Muscle layer of duodenum (tissue), 2 donors: ENCODE measurements around the gene RARG.
A peak's percentile ranks its signal among the peaks of the same experiment; 100 is the strongest.
"Not testable (repeated sequence)": the region's sequence is repeated elsewhere in the genome, so short reads cannot be mapped to it uniquely, and the experiment has no call there.

Experiments used
- H3K27ac ChIP-seq: one replicate; pipeline ENCODE4 v1.7.0; 2013; ENCODE audit warnings: mild to moderate bottlenecking, low read length
- H3K27me3 ChIP-seq: one replicate; pipeline ENCODE4 v1.7.0; 2013; ENCODE audit warnings: low read depth, mild to moderate bottlenecking, control low read depth, low read length
- H3K36me3 ChIP-seq, 2 donors: one replicate each; pipeline ENCODE4 v1.7.0; 2013; ENCODE audit warnings: low read length in 2 of 2, control low read depth in 1 of 2, mild to moderate bottlenecking in 1 of 2; ENCODE audit not compliant: insufficient read depth in 2 of 2, control insufficient read depth in 1 of 2
- H3K4me1 ChIP-seq, 2 donors: one replicate each; pipeline ENCODE4 v1.7.0; 2013; ENCODE audit warnings: low read length in 2 of 2, mild to moderate bottlenecking in 2 of 2, control low read depth in 1 of 2, moderate library complexity in 1 of 2; ENCODE audit not compliant: insufficient read depth in 2 of 2, control insufficient read depth in 1 of 2
- H3K4me3 ChIP-seq, 2 donors: one replicate each; pipeline ENCODE4 v1.7.0; 2013; ENCODE audit warnings: low read length in 2 of 2, low read depth in 1 of 2, mild to moderate bottlenecking in 1 of 2
- H3K9me3 ChIP-seq, 2 donors: one replicate each; pipeline ENCODE4 v1.7.0; 2013; ENCODE audit warnings: low read length in 2 of 2, control low read depth in 1 of 2, mild to moderate bottlenecking in 1 of 2; ENCODE audit not compliant: control insufficient read depth in 1 of 2
- donor health status: healthy.

Gene RARG

GRCh38 chr12:53214221-53214620 lies 17.8 kb downstream of the RARG start:
- Histone ChIP-seq H3K36me3 (peaks cover 17 to 49% of the 10 kb centered on the region in 2 donors), H3K9me3 (no peaks in the 10 kb centered on the region), H3K27me3 (no peaks in the 10 kb centered on the region), H3K27ac (no peak overlapping the region), H3K4me1 (peaks cover 12 to 42% of the 10 kb centered on the region in 2 donors), H3K4me3 (no peak overlapping the region)

GRCh38 chr12:53213348-53213747 lies 18.7 kb downstream of the RARG start:
- H3K4me1 ChIP-seq = peaks cover 14 to 50% of the 10 kb centered on the region in 2 donors
- H3K36me3 ChIP-seq = peaks cover 17 to 49% of the 10 kb centered on the region in 2 donors
- H3K27ac ChIP-seq = no peak overlapping the region
- no peaks in the 10 kb centered on the region for H3K9me3 ChIP-seq
- H3K27me3 ChIP-seq = no peaks in the 10 kb centered on the region
- H3K4me3 ChIP-seq = no peak overlapping the region

- Histone ChIP-seq H3K27ac (no peak overlapping the region), H3K4me3 (no peak overlapping the region), H3K4me1 (peaks cover 15 to 48% of the 10 kb centered on the region in 2 donors), H3K36me3 (peaks cover 17 to 49% of the 10 kb centered on the region in 2 donors), H3K9me3 (no peaks in the 10 kb centered on the region), H3K27me3 (no peaks in the 10 kb centered on the region)
These were observed 19.1 kb downstream of the RARG start for GRCh38 chr12:53212931-53213330.

GRCh38 chr12:53211476-53212381 lies 20.3 kb downstream of the RARG start:
- Histone ChIP-seq H3K27ac (no peak overlapping the region), H3K36me3 (peaks cover 17 to 49% of the 10 kb centered on the region in 2 donors), H3K27me3 (no peaks in the 10 kb centered on the region), H3K9me3 (no peaks in the 10 kb centered on the region), H3K4me3 (no peak overlapping the region), H3K4me1 (peaks cover 6 to 38% of the 10 kb centered on the region in 2 donors)

GRCh38 chr12:53210843-53211242 lies 21.2 kb downstream of the RARG start:
- H3K27ac ChIP-seq = no peak overlapping the region
- H3K27me3 ChIP-seq = no peaks in the 10 kb centered on the region
- H3K36me3 ChIP-seq = peaks cover 17 to 49% of the 10 kb centered on the region in 2 donors
- no peak overlapping the region for H3K4me3 ChIP-seq
- peaks cover 4 to 30% of the 10 kb centered on the region in 2 donors for H3K4me1 ChIP-seq
- H3K9me3 ChIP-seq = no peaks in the 10 kb centered on the region

- Histone ChIP-seq H3K27ac (no peak overlapping the region), H3K36me3 (peaks cover 15 to 35% of the 10 kb centered on the region in 2 donors), H3K9me3 (no peaks in the 10 kb centered on the region), H3K4me3 (peak overlapping the region; percentile 6 to 34), H3K27me3 (no peaks in the 10 kb centered on the region), H3K4me1 (peaks cover 4 to 20% of the 10 kb centered on the region in 2 donors)
These were observed 23.0 kb downstream of the RARG start for GRCh38 chr12:53208877-53209463.

GRCh38 chr12:53208435-53208834 lies 23.6 kb downstream of the RARG start:
- H3K27me3 ChIP-seq = no peaks in the 10 kb centered on the region
- H3K4me1 ChIP-seq = peaks cover 4 to 15% of the 10 kb centered on the region in 2 donors
- no peak overlapping the region for H3K27ac ChIP-seq
- H3K4me3 ChIP-seq = no peak overlapping the region
- peaks cover 10 to 30% of the 10 kb centered on the region in 2 donors for H3K36me3 ChIP-seq
- H3K9me3 ChIP-seq = no peaks in the 10 kb centered on the region

GRCh38 chr12:53207042-53207441 lies 25.0 kb downstream of the RARG start, which contains the start of gene ITGB7:
Gene ITGB7 (minus strand): TSS chr12:53207251. CDS start chr12:53200443, 6,808 bp downstream.
- H3K36me3 ChIP-seq = peaks cover 4 to 19% of the 10 kb centered on the region in 2 donors
- H3K4me1 ChIP-seq = peaks cover 4 to 11% of the 10 kb centered on the region in 2 donors
- H3K9me3 ChIP-seq = no peaks in the 10 kb centered on the region
- no peaks in the 10 kb centered on the region for H3K27me3 ChIP-seq
- H3K4me3 ChIP-seq = no peak within 1 kb of the TSS
- no peak within 1 kb of the TSS for H3K27ac ChIP-seq

- Histone ChIP-seq H3K9me3 (no peaks in the 10 kb centered on the region), H3K27me3 (no peaks in the 10 kb centered on the region), H3K4me1 (peaks cover 4 to 11% of the 10 kb centered on the region in 2 donors), H3K4me3 (no peak overlapping the region), H3K36me3 (peaks cover 0 to 8% of the 10 kb centered on the region in 2 donors), H3K27ac (no peak overlapping the region)
These were observed 26.1 kb downstream of the RARG start for GRCh38 chr12:53205747-53206419.

GRCh38 chr12:53204351-53204750 lies 27.7 kb downstream of the RARG start:
- Histone ChIP-seq H3K4me1 (peaks cover 4 to 11% of the 10 kb centered on the region in 2 donors), H3K27me3 (no peaks in the 10 kb centered on the region), H3K27ac (no peak overlapping the region), H3K9me3 (no peaks in the 10 kb centered on the region), H3K4me3 (no peak overlapping the region), H3K36me3 (no peaks in the 10 kb centered on the region)

- not testable (repeated sequence) for H3K36me3 ChIP-seq, H3K27ac ChIP-seq, H3K9me3 ChIP-seq, H3K27me3 ChIP-seq, H3K4me3 ChIP-seq, H3K4me1 ChIP-seq
These were observed 29.7 kb downstream of the RARG start for GRCh38 chr12:53202316-53202715.
